Left lung (tissue), 10 donors: ENCODE measurements around the gene OTOA. TPM values are rescaled to one million over a fixed set of nuclear protein-coding genes. Genes with fewer than 3 reads are reported as not detected.
"Not testable (repeated sequence)": the region's sequence is repeated elsewhere in the genome, so short reads cannot be mapped to it uniquely, and the experiment has no call there.

Experiments
- ATAC-seq: fragments of 200-7000 bp; cut with Tn5 transposase; one replicate; pipeline ENCODE4 v1.9.1; 2020; ENCODE audit warnings: moderate library complexity
- DNase-seq, 4 donors: peaks; one replicate each; pipeline ENCODE4 v3.0.0-alpha.2; 2013 to 2020
- H3K27ac ChIP-seq, 2 donors: fragments of 200-600 bp; sonication (generic) in 1 of 2; one replicate each; pipeline versions ENCODE4 v1.5.0 to v1.8.0; 2020 to 2021
- H3K27me3 ChIP-seq, 2 donors: fragments of 200-600 bp; sonication (generic) in 1 of 2; one replicate each; pipeline versions ENCODE4 v1.5.0 to v1.8.0; 2020 to 2021
- H3K36me3 ChIP-seq, 2 donors: fragments of 200-600 bp; sonication (generic) in 1 of 2; one replicate each; pipeline versions ENCODE4 v1.5.0 to v1.8.0; 2020 to 2021
- H3K4me1 ChIP-seq, 2 donors: fragments of 200-600 bp; one replicate each; pipeline ENCODE4 v1.8.0; 2021
- H3K4me3 ChIP-seq, 2 donors: fragments of 200-600 bp; sonication (generic) in 1 of 2; one replicate each; pipeline versions ENCODE4 v1.5.0 to v1.8.0; 2020 to 2021; ENCODE audit warnings: mild to moderate bottlenecking in 1 of 2
- H3K9me3 ChIP-seq, 2 donors: fragments of 200-600 bp; sonication (generic) in 1 of 2; one replicate each; pipeline versions ENCODE4 v1.5.0 to v1.8.0; 2020 to 2021
- intact Hi-C, 2 donors: fragments of 100-400 bp; cut with DNase I; formaldehyde crosslinking; loops; one replicate each; pipeline versions ENCODE4 v1.11.2 to v1.14.2; 2022
- polyA plus RNA-seq, 6 donors: library from polyadenylated mRNA; unstranded; fragments of 120-200 nt; gene quantifications; one replicate each; pipeline ENCODE4 v1.2.1, GENCODE V29; 2013; ENCODE audit not compliant: insufficient read length in 6 of 6
- total RNA-seq, 2 donors: library from RNA; stranded (reverse); fragmentation: NEBNext Ultra II Directional; extraction: Animal tissue kit (Norgen Biotek cat#: 25700); gene quantifications; one replicate each; pipeline ENCODE4 v1.2.1, GENCODE V29; 2021
- TF ChIP-seq, protein P1 (sequence below), 2 donors: fragments of 200-600 bp; sonication (generic) in 1 of 2; IDR thresholded peaks; one replicate each; pipeline versions ENCODE4 v1.5.0 to v1.8.0; 2021; ENCODE audit warnings: antibody characterized with exemption in 2 of 2
- donor health status: DM: no; HTN: yes; CAD: no.
- donor health status: DM: no; HTN: no; CAD: no.

The OTOA gene
- total and polyA plus RNA-seq, 8 donors: 0.06 to 1.1 (median 0.10) TPM; not detected in 1

DNA sequence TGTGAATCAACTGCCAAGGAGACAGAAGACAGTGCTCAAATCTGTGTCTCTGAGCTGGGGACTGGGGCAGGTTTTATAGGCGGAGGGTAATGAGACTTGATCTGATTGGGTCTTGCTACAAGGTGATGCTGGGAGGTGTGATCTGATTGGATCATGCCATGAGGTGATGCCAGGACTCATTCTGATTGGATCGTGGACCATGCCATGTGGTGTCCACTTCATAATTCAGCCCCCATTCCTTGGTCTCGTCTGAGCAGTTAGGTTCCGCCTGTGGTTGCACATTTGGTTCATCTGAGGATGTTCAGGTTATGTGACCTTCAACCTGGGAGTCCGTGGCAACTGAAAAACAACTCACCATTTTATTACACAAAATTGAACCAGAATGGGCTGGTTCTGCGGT lies 41.0 kb downstream of the OTOA start:
- no peaks in the 10 kb centered on the region for H3K36me3 ChIP-seq
- no peaks in the 10 kb centered on the region for H3K9me3 ChIP-seq
- intact Hi-C loops: loop anchor here in 1 of 2 donors (10.0 kb wide), 1 partner anchor 50 kb away; the partner anchor contains the start of gene IGSF6
- no peaks in the 10 kb centered on the region for H3K27me3 ChIP-seq
- no peak overlapping the region for H3K4me3 ChIP-seq
- no peak overlapping the region for H3K27ac ChIP-seq
- TF ChIP-seq, protein P1, sequence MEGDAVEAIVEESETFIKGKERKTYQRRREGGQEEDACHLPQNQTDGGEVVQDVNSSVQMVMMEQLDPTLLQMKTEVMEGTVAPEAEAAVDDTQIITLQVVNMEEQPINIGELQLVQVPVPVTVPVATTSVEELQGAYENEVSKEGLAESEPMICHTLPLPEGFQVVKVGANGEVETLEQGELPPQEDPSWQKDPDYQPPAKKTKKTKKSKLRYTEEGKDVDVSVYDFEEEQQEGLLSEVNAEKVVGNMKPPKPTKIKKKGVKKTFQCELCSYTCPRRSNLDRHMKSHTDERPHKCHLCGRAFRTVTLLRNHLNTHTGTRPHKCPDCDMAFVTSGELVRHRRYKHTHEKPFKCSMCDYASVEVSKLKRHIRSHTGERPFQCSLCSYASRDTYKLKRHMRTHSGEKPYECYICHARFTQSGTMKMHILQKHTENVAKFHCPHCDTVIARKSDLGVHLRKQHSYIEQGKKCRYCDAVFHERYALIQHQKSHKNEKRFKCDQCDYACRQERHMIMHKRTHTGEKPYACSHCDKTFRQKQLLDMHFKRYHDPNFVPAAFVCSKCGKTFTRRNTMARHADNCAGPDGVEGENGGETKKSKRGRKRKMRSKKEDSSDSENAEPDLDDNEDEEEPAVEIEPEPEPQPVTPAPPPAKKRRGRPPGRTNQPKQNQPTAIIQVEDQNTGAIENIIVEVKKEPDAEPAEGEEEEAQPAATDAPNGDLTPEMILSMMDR (IDR thresholded peaks at IDR 0.05): no peak
- H3K4me1 ChIP-seq: peaks cover 0 to 8% of the 10 kb centered on the region in 2 donors
- DNase-seq (no peak), ATAC-seq (no peak)

DNA sequence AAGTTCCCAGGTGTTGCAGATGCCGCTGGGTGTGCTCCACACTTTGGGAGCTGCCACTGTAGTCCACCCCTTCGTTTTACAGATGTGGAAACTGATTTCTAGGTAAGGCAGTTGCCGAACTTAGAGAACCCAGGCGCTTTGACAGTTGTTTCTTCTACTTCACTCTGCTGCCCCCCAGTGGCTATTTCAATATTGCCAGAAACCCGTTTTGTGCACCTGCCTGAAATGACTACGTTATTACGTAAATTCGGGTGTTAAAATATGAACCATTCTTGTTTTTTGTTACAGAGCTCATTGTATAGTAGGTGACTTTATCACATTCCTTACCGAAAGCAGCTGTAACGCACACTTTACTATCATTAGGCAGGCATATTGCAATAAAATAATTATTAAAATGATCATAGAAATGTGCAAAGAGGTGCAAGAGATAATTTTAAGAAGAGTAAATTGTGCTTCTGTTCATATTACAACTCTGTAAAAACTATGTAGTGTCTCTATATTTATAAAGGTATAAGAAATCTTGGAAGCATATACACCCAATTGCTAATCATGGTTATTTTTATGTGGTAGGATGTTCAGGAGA lies 44.9 kb downstream of the OTOA start:
- intact Hi-C loops: loop anchor here in 1 of 2 donors (10.0 kb wide), 1 partner anchor 54 kb away; the partner anchor contains the start of gene IGSF6
- TF ChIP-seq, protein P1 (IDR thresholded peaks at IDR 0.05): peak; percentile 71 to 85
- no peaks in the 10 kb centered on the region for H3K36me3 ChIP-seq
- no peaks in the 10 kb centered on the region for H3K27me3 ChIP-seq
- peak; percentile 92 for ATAC-seq
- no peak overlapping the region for H3K4me3 ChIP-seq
- peak in 3 of 4 donors; percentile 33 to 62 (median 61) for DNase-seq
- H3K9me3 ChIP-seq: no peaks in the 10 kb centered on the region
- H3K27ac ChIP-seq: no peak overlapping the region
- peaks cover 0 to 8% of the 10 kb centered on the region in 2 donors for H3K4me1 ChIP-seq

DNA sequence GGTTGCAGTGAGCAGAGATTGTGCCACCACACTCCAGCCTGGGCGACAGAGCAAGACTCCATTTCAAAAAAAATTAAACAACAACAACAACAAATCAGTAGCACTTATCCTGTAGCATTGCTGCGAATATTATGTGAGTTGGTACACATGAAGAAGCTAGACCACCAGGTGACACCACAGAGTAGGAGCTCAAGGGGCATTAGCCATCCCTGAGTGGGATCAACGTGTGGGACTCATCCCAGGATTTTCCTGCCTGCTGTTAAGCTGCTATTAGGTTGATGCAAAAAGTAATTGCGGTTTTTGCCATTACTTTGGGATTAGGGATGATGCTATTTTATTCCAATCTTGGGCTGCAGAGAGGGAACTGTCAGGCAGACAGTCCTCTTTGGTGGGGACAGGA lies 47.2 kb downstream of the OTOA start:
- intact Hi-C loops: no loop called here
- Histone ChIP-seq H3K27ac (no peak overlapping the region), H3K4me3 (no peak overlapping the region), H3K36me3 (no peaks in the 10 kb centered on the region), H3K9me3 (no peaks in the 10 kb centered on the region), H3K27me3 (no peaks in the 10 kb centered on the region), H3K4me1 (peaks cover 0 to 8% of the 10 kb centered on the region in 2 donors)
- no peak for ATAC-seq
- DNase-seq: no peak
- TF ChIP-seq, protein P1 (IDR thresholded peaks at IDR 0.05): no peak

DNA sequence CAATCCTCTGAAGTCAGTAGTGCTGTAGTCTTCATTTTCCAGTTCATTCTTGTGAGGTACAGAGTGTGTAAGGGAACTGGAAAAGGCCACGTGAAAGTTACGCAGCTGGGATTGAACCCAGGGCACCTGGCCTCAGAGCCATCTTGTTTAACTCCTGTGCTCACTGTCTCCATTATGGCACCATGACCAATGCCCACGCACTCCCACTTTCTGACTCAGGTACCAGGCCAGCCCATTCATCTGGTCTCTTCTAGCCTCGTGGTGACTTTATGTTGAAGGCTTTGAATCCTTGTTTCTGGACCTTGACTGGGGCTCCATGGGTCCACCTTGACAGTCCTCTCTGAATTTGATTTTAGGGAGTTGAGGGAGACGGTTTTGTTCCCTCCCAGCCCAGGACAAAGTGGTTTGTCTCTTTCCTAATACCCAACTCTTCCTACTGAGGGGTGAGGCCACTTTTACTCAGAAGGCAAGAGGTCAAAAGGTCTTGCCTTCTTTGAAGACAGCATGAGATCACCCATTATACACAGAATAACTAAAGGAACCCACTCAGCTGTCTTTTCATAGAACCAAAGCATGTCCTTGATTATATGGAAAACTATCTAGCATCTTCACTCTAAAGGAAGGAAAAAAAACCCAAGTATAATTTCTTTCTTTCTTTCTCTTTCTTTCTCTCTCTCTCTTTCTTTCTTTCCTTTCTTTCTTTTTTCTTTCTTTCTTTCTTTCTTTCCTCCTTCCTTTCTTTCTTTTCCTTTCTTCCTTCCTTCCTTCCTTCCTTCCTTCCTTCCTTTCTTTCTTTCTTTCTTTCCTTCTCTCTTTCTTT lies 50.0 kb downstream of the OTOA start:
- ATAC-seq (peak; percentile 47), DNase-seq (no peak)
- intact Hi-C loops: no loop called here
- H3K27me3 ChIP-seq: no peaks in the 10 kb centered on the region
- H3K27ac ChIP-seq: no peak overlapping the region
- no peaks in the 10 kb centered on the region for H3K36me3 ChIP-seq
- no peak overlapping the region for H3K4me3 ChIP-seq
- no peaks in the 10 kb centered on the region for H3K9me3 ChIP-seq
- TF ChIP-seq, protein P1 (IDR thresholded peaks at IDR 0.05): no peak
- no peaks in the 10 kb centered on the region for H3K4me1 ChIP-seq

DNA sequence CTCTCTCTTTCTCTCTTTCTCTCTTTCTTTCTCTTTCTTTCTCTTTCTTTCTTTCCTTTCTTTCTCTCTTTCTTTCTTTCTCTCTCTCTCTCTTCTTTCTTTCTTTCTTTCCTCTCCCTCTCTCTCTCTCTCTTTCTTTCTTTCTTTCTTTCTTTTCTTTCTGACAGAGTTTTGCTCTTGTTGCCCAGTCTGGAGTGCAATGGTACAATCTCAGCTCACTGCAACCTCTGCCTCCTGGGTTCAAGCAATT lies 50.5 kb downstream of the OTOA start:
- intact Hi-C loops: not testable (repeated sequence)

More for the DNA sequence above, 50.5 kb downstream of the OTOA start:
- H3K27ac ChIP-seq, H3K36me3 ChIP-seq, H3K4me1 ChIP-seq, ATAC-seq, H3K27me3 ChIP-seq, H3K9me3 ChIP-seq, H3K4me3 ChIP-seq, DNase-seq: not testable (repeated sequence)
